GM18505 (cell line): ENCODE results near the gene MORN1.

Experiments used
- ATAC-seq: cut with Tn5 transposase; IDR thresholded peaks from one replicate; pipeline ENCODE4 v1.9.1; 2021; ENCODE audit not compliant: unreplicated experiment
- POLR2A ChIP-seq: IDR thresholded peaks from 4 replicates; pipeline ENCODE4 v1.6.1; 2011; ENCODE audit warnings: borderline replicate concordance; ENCODE audit not compliant: insufficient read depth, insufficient read length; ENCODE audit errors: extremely low read depth

Gene MORN1

GRCh38 chr1:2431103-2431502, 39.7 kb upstream of the MORN1 start:
- TF ChIP-seq POLR2A: no peak
- no peak for ATAC-seq

- no peak for ATAC-seq
- TF ChIP-seq POLR2A: no peak
Observed at GRCh38 chr1:2430592-2430973, 39.2 kb upstream of the MORN1 start.

- TF ChIP-seq POLR2A: no peak
- ATAC-seq: no peak
Observed at GRCh38 chr1:2429780-2430591, 38.6 kb upstream of the MORN1 start.

GRCh38 chr1:2428490-2428889, 37.1 kb upstream of the MORN1 start:
- TF ChIP-seq POLR2A: no peak
- ATAC-seq: no peak

- no peak for TF ChIP-seq POLR2A
- ATAC-seq: no peak
Observed at GRCh38 chr1:2427976-2428375, 36.6 kb upstream of the MORN1 start.

GRCh38 chr1:2427051-2427450, 35.7 kb upstream of the MORN1 start:
- TF ChIP-seq POLR2A: no peak
- ATAC-seq: no peak

- TF ChIP-seq POLR2A: no peak
- ATAC-seq: no peak
Observed at GRCh38 chr1:2426540-2426939, 35.2 kb upstream of the MORN1 start.

- TF ChIP-seq POLR2A: no peak
- ATAC-seq: no peak
Observed at GRCh38 chr1:2425892-2426291, 34.5 kb upstream of the MORN1 start.

- no peak for ATAC-seq
- TF ChIP-seq POLR2A: no peak
Observed at GRCh38 chr1:2422523-2422922, 31.2 kb upstream of the MORN1 start.

- no peak for ATAC-seq
Observed at GRCh38 chr1:2419416-2419815, 28.1 kb upstream of the MORN1 start.

GRCh38 chr1:2418791-2419320, 27.5 kb upstream of the MORN1 start:
- no peak for TF ChIP-seq POLR2A
- no peak for ATAC-seq

More at GRCh38 chr1:2419416-2419815, 28.1 kb upstream of the MORN1 start:
- TF ChIP-seq POLR2A: no peak

- no peak for TF ChIP-seq POLR2A
- ATAC-seq: no peak
Observed at GRCh38 chr1:2417833-2418225, 26.5 kb upstream of the MORN1 start.

GRCh38 chr1:2417083-2417832, 25.9 kb upstream of the MORN1 start:
- TF ChIP-seq POLR2A: no peak
- ATAC-seq: no peak

- TF ChIP-seq POLR2A: no peak
Observed at GRCh38 chr1:2416403-2416802, 25.0 kb upstream of the MORN1 start.

GRCh38 chr1:2415801-2416208, 24.5 kb upstream of the MORN1 start:
- TF ChIP-seq POLR2A: peak; percentile 50

More at GRCh38 chr1:2416403-2416802, 25.0 kb upstream of the MORN1 start:
- no peak for ATAC-seq

GRCh38 chr1:2415337-2415736, 24.0 kb upstream of the MORN1 start:
- no peak for TF ChIP-seq POLR2A

More at GRCh38 chr1:2415801-2416208, 24.5 kb upstream of the MORN1 start:
- ATAC-seq: no peak

More at GRCh38 chr1:2415337-2415736, 24.0 kb upstream of the MORN1 start:
- ATAC-seq: no peak
